HepG2 (cell line): ENCODE results near the gene HOTAIR.

Experiments
- HIVEP1 ChIP-seq: sonication (generic); formaldehyde crosslinking; IDR thresholded peaks from 2 replicates; pipeline ENCODE4 v1.4.0; 2020; ENCODE audit warnings: mild to moderate bottlenecking, missing genetic modification reagents
- POLR2AphosphoS5 ChIP-seq: IDR thresholded peaks from 2 replicates; pipeline ENCODE4 v1.6.1; 2012; ENCODE audit warnings: low read depth, low read length
- PTBP1 ChIP-seq: fragments of 200-400 bp; formaldehyde crosslinking; IDR thresholded peaks from 2 replicates; pipeline ENCODE4 v1.6.1; 2018; ENCODE audit warnings: low read length, low read depth; ENCODE audit not compliant: poor library complexity, severe bottlenecking
- SIN3A ChIP-seq: IDR thresholded peaks from 2 replicates; pipeline ENCODE4 v1.6.1; 2011; ENCODE audit warnings: low read depth, mild to moderate bottlenecking, control low read depth, low read length, borderline replicate concordance
- ZBTB8A ChIP-seq: sonication (generic); formaldehyde crosslinking; IDR thresholded peaks from 2 replicates; pipeline ENCODE4 v1.4.0; 2020; ENCODE audit warnings: mild to moderate bottlenecking, low read depth, missing genetic modification reagents, borderline replicate concordance
- ZNF256 ChIP-seq: sonication (generic); formaldehyde crosslinking; conservative IDR thresholded peaks from 2 replicates; pipeline ENCODE4 v1.4.0; 2020; ENCODE audit warnings: missing genetic modification reagents
- ZNF567 ChIP-seq: sonication (generic); formaldehyde crosslinking; IDR thresholded peaks from 2 replicates; pipeline ENCODE4 v1.8.1; 2023; ENCODE audit warnings: mild to moderate bottlenecking, missing genetic modification reagents, borderline replicate concordance
- TF ChIP-seq, protein P1 (sequence below): sonication (generic); formaldehyde crosslinking; IDR thresholded peaks from 2 replicates; pipeline ENCODE4 v1.8.1; 2023; ENCODE audit warnings: missing genetic modification reagents, inconsistent platforms, borderline replicate concordance
- TF ChIP-seq, protein P2 (sequence below): sonication (generic); formaldehyde crosslinking; conservative IDR thresholded peaks from 2 replicates; pipeline ENCODE4 v1.4.0; 2020; ENCODE audit warnings: missing genetic modification reagents
- TF ChIP-seq, protein P3 (sequence below): sonication (generic); formaldehyde crosslinking; IDR thresholded peaks from 2 replicates; pipeline ENCODE4 v1.5.0; 2020; ENCODE audit warnings: mild to moderate bottlenecking, missing genetic modification reagents, moderate library complexity
- TF ChIP-seq, protein P4 (sequence below): sonication (generic); formaldehyde crosslinking; IDR thresholded peaks from 2 replicates; pipeline ENCODE4 v1.5.1; 2020; ENCODE audit warnings: mild to moderate bottlenecking, missing genetic modification reagents, moderate library complexity

DNA sequence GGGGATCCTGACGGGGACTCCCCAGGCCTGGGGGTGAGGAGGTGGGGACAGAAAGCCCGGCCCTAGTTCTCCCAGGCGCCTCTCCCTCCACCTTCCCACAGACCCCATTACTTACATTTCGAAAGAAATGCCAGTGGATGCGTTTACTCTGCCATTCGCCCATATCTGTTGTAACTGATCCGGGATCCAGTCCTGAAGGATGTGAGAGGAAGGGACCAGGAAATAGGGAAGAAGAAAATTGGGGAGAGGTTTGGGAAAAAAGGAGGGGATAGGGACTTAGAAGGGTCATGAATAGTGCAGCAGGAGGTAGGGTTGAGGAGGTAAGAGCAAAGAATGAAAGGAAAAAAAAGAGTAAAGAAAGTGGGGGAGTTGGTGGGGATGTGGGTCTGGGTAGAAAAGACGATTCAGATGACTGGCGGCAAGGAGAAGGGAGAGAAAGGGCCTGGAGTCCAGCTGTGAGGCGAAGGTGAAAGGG, 18.9 kb downstream of the HOTAIR start:
- no peak for TF ChIP-seq ZNF567 (CRISPR knock-in tag)
- TF ChIP-seq, protein P1, sequence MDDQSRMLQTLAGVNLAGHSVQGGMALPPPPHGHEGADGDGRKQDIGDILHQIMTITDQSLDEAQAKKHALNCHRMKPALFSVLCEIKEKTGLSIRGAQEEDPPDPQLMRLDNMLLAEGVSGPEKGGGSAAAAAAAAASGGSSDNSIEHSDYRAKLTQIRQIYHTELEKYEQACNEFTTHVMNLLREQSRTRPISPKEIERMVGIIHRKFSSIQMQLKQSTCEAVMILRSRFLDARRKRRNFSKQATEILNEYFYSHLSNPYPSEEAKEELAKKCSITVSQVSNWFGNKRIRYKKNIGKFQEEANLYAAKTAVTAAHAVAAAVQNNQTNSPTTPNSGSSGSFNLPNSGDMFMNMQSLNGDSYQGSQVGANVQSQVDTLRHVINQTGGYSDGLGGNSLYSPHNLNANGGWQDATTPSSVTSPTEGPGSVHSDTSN (CRISPR knock-in tag): no peak
- TF ChIP-seq POLR2AphosphoS5: no peak
- TF ChIP-seq, protein P2, sequence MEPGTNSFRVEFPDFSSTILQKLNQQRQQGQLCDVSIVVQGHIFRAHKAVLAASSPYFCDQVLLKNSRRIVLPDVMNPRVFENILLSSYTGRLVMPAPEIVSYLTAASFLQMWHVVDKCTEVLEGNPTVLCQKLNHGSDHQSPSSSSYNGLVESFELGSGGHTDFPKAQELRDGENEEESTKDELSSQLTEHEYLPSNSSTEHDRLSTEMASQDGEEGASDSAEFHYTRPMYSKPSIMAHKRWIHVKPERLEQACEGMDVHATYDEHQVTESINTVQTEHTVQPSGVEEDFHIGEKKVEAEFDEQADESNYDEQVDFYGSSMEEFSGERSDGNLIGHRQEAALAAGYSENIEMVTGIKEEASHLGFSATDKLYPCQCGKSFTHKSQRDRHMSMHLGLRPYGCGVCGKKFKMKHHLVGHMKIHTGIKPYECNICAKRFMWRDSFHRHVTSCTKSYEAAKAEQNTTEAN (CRISPR knock-in tag): no peak
- TF ChIP-seq HIVEP1 (CRISPR knock-in tag): no peak
- TF ChIP-seq PTBP1: no peak
- TF ChIP-seq, protein P3, sequence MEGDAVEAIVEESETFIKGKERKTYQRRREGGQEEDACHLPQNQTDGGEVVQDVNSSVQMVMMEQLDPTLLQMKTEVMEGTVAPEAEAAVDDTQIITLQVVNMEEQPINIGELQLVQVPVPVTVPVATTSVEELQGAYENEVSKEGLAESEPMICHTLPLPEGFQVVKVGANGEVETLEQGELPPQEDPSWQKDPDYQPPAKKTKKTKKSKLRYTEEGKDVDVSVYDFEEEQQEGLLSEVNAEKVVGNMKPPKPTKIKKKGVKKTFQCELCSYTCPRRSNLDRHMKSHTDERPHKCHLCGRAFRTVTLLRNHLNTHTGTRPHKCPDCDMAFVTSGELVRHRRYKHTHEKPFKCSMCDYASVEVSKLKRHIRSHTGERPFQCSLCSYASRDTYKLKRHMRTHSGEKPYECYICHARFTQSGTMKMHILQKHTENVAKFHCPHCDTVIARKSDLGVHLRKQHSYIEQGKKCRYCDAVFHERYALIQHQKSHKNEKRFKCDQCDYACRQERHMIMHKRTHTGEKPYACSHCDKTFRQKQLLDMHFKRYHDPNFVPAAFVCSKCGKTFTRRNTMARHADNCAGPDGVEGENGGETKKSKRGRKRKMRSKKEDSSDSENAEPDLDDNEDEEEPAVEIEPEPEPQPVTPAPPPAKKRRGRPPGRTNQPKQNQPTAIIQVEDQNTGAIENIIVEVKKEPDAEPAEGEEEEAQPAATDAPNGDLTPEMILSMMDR (CRISPR knock-in tag): no peak
- TF ChIP-seq, protein P4, sequence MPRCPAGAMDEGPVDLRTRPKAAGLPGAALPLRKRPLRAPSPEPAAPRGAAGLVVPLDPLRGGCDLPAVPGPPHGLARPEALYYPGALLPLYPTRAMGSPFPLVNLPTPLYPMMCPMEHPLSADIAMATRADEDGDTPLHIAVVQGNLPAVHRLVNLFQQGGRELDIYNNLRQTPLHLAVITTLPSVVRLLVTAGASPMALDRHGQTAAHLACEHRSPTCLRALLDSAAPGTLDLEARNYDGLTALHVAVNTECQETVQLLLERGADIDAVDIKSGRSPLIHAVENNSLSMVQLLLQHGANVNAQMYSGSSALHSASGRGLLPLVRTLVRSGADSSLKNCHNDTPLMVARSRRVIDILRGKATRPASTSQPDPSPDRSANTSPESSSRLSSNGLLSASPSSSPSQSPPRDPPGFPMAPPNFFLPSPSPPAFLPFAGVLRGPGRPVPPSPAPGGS (CRISPR knock-in tag): no peak
- TF ChIP-seq SIN3A: no peak
- no peak for TF ChIP-seq ZNF256 (CRISPR knock-in tag)
- TF ChIP-seq ZBTB8A (CRISPR knock-in tag): no peak
